PC-3 (cell line): ENCODE data around the gene MYO5B. TPM values are rescaled to one million over a fixed set of nuclear protein-coding genes. Genes with fewer than 3 reads are reported as not detected.
A peak's percentile ranks its signal among the peaks of the same experiment; 100 is the strongest.

ENCODE experiments used
- ATAC-seq: fragments of 200-7000 bp; cut with Tn5 transposase; 2 replicates; pipeline ENCODE4 v1.9.1; 2020; ENCODE audit warnings: mild to moderate bottlenecking, moderate library complexity
- BruUV-seq: library from RNA; stranded (reverse); fragments of 400-500 nt; replicated peaks from 2 replicates; lab custom pipeline; 2021; lab: Mats Ljungman, UMichigan
- CTCF ChIA-PET: fragments of 300-600 bp; sonication (Branson Sonifier 250); formaldehyde crosslinking; loops from one replicate; lab custom pipeline; 2022; ENCODE audit warnings: antibody characterized with exemption; lab: Charles Lee
- POLR2A ChIA-PET: fragments of 300-600 bp; sonication (Branson Sonifier 250); formaldehyde crosslinking; loops from one replicate; lab custom pipeline; 2022; ENCODE audit warnings: antibody characterized with exemption; ENCODE audit not compliant: unreplicated experiment; lab: Charles Lee
- DNase-seq: peaks from one replicate; pipeline ENCODE4 v3.0.0-alpha.2; 2015
- H2AFZ ChIP-seq: fragments of 300-600 bp; sonication (generic); 2 replicates; pipeline ENCODE4 v1.6.0; 2016; ENCODE audit warnings: antibody characterized with exemption, low read length
- H3F3A ChIP-seq: fragments of 300-600 bp; sonication (generic); one replicate; pipeline ENCODE4 v1.6.0; 2017; ENCODE audit warnings: antibody characterized with exemption, low read length, control low read depth, mild to moderate bottlenecking; ENCODE audit not compliant: unreplicated experiment
- H3K27ac ChIP-seq: fragments of 300-600 bp; sonication (generic); 2 replicates; pipeline ENCODE4 v1.5.1; 2016; ENCODE audit warnings: mild to moderate bottlenecking, low read length
- H3K27me3 ChIP-seq: fragments of 300-600 bp; sonication (generic); 2 replicates; pipeline ENCODE4 v1.6.1; 2016; ENCODE audit warnings: low read length, mixed read lengths
- H3K36me3 ChIP-seq: fragments of 300-600 bp; sonication (generic); 2 replicates; pipeline ENCODE4 v1.6.1; 2016; ENCODE audit warnings: low read depth, mixed run types, low read length, mixed read lengths
- H3K4me1 ChIP-seq: fragments of 300-600 bp; sonication (generic); 2 replicates; pipeline ENCODE4 v1.5.1; 2016; ENCODE audit warnings: low read length; ENCODE audit not compliant: insufficient read depth
- H3K4me2 ChIP-seq: fragments of 300-600 bp; sonication (generic); 2 replicates; pipeline ENCODE4 v1.6.0; 2016; ENCODE audit warnings: low read length
- H3K4me3 ChIP-seq: fragments of 300-600 bp; sonication (generic); 2 replicates; pipeline ENCODE4 v1.5.1; 2016; ENCODE audit warnings: mild to moderate bottlenecking, low read length, mixed read lengths
- H3K79me2 ChIP-seq: fragments of 300-600 bp; sonication (generic); 2 replicates; pipeline ENCODE4 v1.6.1; 2017; ENCODE audit warnings: low read length, mixed read lengths
- H3K9ac ChIP-seq: fragments of 300-600 bp; sonication (generic); 2 replicates; pipeline ENCODE4 v1.6.0; 2016; ENCODE audit warnings: mild to moderate bottlenecking, low read length
- H3K9me2 ChIP-seq: fragments of 300-600 bp; sonication (generic); replicated peaks from 2 replicates; pipeline ENCODE4 v1.6.1; 2016; ENCODE audit warnings: mixed run types, low read length, mixed read lengths
- H3K9me3 ChIP-seq: fragments of 300-600 bp; sonication (generic); 2 replicates; pipeline ENCODE4 v1.6.1; 2016; ENCODE audit warnings: low read length, mixed read lengths
- H4K20me1 ChIP-seq: fragments of 300-600 bp; sonication (generic); 2 replicates; pipeline ENCODE4 v1.6.1; 2016; ENCODE audit warnings: low read length, mixed read lengths
- CTCF ChIP-seq: fragments of 300-600 bp; sonication (generic); conservative IDR thresholded peaks from 2 replicates; pipeline ENCODE4 v1.5.1; 2017; ENCODE audit warnings: antibody characterized with exemption, low read depth, mild to moderate bottlenecking, low read length
- EZH2 ChIP-seq: fragments of 300-600 bp; sonication (generic); IDR thresholded peaks from one replicate; pipeline ENCODE4 v1.6.1; 2017; ENCODE audit warnings: antibody characterized with exemption, mild to moderate bottlenecking, low read length; ENCODE audit not compliant: unreplicated experiment
- EZH2phosphoT487 ChIP-seq: fragments of 300-600 bp; sonication (generic); IDR thresholded peaks from 2 replicates; pipeline ENCODE4 v1.6.1; 2018; ENCODE audit warnings: mild to moderate bottlenecking, antibody characterized with exemption, low read length, borderline replicate concordance
- intact Hi-C: fragments of 100-400 bp; cut with micrococcal nuclease; formaldehyde crosslinking; loops from 2 replicates; pipeline ENCODE4 v1.9.0; 2023
- total RNA-seq: library from RNA; depleted of rRNA; stranded (reverse); fragments of >200 nt; gene quantifications from 2 replicates; pipeline ENCODE4 v1.2.3, GENCODE V29; 2014

Gene MYO5B
- total RNA-seq, 1 experiment from 2014 or later, result 10.7 TPM

GRCh38 chr18:50155406-50155805 lies 39.5 kb downstream of the MYO5B start:
- TF ChIP-seq CTCF (no peak), EZH2 (no peak), EZH2phosphoT487 (no peak)
- Histone ChIP-seq H2AFZ (no peak overlapping the region), H4K20me1 (no peaks in the 10 kb centered on the region), H3F3A (peaks cover 5% of the 10 kb centered on the region), H3K79me2 (peaks cover 23% of the 10 kb centered on the region; the same call in 1 of the 2 replicates), H3K4me2 (peak overlapping the region; percentile 26; the same call in 1 of the 2 replicates), H3K9me2 (no peaks in the 10 kb centered on the region), H3K4me3 (no peak overlapping the region), H3K4me1 (peaks cover 60% of the 10 kb centered on the region), H3K9me3 (no peaks in the 10 kb centered on the region), H3K36me3 (no peaks in the 10 kb centered on the region), H3K27ac (peak overlapping the region; percentile 70), H3K9ac (no peak overlapping the region), H3K27me3 (no peaks in the 10 kb centered on the region)
- intact Hi-C loops, result loop anchor here (5.0 kb wide), 1 partner anchor 38 kb away; no protein-coding TSS in a partner anchor
- POLR2A ChIA-PET, result no interaction called here
- CTCF ChIA-PET, result no interaction called here
- ATAC-seq (no peak), DNase-seq (peak; percentile 30)
- no TSS peak for BruUV-seq

GRCh38 chr18:50154420-50154819 lies 40.5 kb downstream of the MYO5B start:
- Histone ChIP-seq H3K9ac (no peak overlapping the region), H4K20me1 (no peaks in the 10 kb centered on the region), H3K27ac (peak overlapping the region; percentile 70; the same call in 1 of the 2 replicates), H3K79me2 (peaks cover 18% of the 10 kb centered on the region; the same call in 1 of the 2 replicates), H3K4me3 (no peak overlapping the region), H3K4me1 (peaks cover 53% of the 10 kb centered on the region), H3F3A (peaks cover 5% of the 10 kb centered on the region), H3K4me2 (no peak overlapping the region), H3K9me3 (no peaks in the 10 kb centered on the region), H3K27me3 (no peaks in the 10 kb centered on the region), H3K9me2 (no peaks in the 10 kb centered on the region), H2AFZ (no peak overlapping the region), H3K36me3 (no peaks in the 10 kb centered on the region)
- ChIA-PET POLR2A (no interaction called here), CTCF (no interaction called here)
- intact Hi-C loops, result no loop called here
- TF ChIP-seq CTCF, result no peak
- no peak for TF ChIP-seq EZH2phosphoT487
- TF ChIP-seq EZH2, result no peak
- ATAC-seq, result no peak
- BruUV-seq, result no TSS peak
- no peak for DNase-seq

GRCh38 chr18:50152900-50153299 lies 42.0 kb downstream of the MYO5B start:
- no TSS peak for BruUV-seq
- intact Hi-C loops, result no loop called here
- CTCF ChIA-PET, result no interaction called here
- Histone ChIP-seq H3K4me2 (peak overlapping the region; percentile 57; the same call in 1 of the 2 replicates), H3K9ac (peak overlapping the region; percentile 61), H3K79me2 (peaks cover 12% of the 10 kb centered on the region; the same call in 1 of the 2 replicates), H2AFZ (no peak overlapping the region), H3K4me3 (no peak overlapping the region), H3K36me3 (no peaks in the 10 kb centered on the region), H3K27me3 (no peaks in the 10 kb centered on the region), H4K20me1 (no peaks in the 10 kb centered on the region), H3K4me1 (peaks cover 41% of the 10 kb centered on the region), H3K9me2 (no peaks in the 10 kb centered on the region), H3K27ac (peak overlapping the region; percentile 89), H3F3A (peaks cover 5% of the 10 kb centered on the region), H3K9me3 (no peaks in the 10 kb centered on the region)
- POLR2A ChIA-PET, result no interaction called here
- ATAC-seq (peak; percentile 42), DNase-seq (peak; percentile 32)
- TF ChIP-seq CTCF, result no peak
- TF ChIP-seq EZH2, result no peak
- TF ChIP-seq EZH2phosphoT487, result no peak
